ENCODE results near the gene CD48.

The CD48 gene

GRCh38 chr1:160711602-160712311, at the start of gene CD48:
CD48 (minus strand) TSS chr1:160711822; CDS start chr1:160711763, 59 bp downstream.
- DNase-seq: peak; percentile 79

- no peak for DNase-seq
Observed at GRCh38 chr1:160761046-160761445, 49.4 kb upstream of the CD48 start.

GRCh38 chr1:160759740-160760139, 48.1 kb upstream of the CD48 start:
- no peak for DNase-seq

- no peak for DNase-seq
Observed at GRCh38 chr1:160758521-160758920, 46.9 kb upstream of the CD48 start.

DNA sequence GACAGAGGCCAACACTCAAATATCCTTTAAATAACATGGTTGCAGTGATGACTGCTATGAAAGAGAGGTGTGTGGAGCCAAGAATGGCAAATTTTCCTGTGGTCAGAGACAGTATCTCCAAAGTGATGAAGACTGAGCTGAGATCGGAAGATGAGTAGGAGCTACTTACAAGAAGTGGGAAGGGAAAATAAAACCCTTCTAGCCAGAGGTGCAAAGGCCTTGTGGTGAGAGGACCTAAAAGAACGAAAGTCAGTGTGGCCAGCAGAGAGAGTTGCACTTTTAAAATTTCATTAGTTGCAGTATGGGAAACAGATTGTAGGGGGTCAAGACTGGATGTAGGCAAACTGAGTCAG, 45.2 kb upstream of the CD48 start:
- no peak for DNase-seq

DNA sequence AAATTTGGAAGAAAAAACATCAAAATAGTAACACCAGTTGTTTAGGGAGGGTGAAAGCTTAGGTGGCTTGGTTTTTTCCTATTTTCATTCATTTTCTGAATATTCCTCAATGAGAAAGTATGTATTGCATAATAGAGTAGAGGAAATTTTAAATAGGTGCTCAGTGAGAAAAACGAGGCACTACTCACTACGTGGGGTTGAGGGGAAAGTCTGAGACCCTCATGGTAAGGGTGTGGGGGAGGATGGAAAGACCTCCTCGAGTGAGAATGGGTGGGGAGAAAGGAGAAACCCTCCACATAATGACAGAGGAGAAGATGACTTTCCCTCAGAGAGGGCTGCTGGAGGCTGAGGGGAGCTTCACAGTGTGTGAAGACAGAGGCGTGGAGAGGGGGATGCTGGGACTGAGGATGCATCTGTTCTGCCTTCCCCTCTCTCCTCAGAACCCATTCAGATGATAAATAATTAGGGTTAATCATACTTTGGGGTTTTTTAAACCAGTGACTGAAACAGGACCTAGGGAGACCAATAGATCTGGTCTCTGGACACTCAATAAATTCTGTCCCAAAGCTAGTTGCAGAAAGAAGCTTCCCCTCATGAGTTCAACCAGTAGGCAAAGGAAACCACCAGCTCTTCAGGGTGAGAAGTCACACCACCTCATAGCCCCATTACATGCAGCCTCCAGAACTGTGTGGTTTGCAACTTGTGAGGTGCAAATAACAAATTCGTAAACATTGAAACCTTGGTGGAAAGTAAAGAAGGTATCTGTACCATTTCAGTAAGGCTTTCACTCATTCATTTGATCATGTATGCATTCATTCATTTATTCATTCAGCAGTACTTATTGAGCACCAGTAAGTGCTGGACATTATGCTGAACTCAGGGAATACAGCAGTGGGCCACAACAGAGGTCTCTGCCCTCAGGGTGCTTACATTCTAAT, 44.6 kb upstream of the CD48 start:
- DNase-seq: peak; percentile 75

DNA sequence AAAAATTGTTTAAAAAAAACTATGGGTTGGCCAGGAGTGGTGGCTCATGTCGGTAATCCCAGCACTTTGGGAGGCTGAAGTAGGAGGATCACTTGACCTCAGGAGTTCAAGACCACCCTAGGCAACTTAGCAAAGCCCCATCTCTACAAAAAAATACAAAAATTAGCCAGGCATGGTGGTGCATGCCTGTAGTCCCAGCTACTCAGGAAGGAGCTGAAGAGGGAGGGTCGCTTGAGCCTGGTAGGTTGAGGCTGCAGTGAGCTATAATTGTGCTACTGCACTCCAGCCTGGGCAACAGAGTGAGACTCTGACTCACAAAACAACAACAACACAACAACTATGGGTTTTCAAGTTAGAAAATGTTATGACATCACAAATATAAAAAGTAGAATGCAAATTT, 43.8 kb upstream of the CD48 start:
- DNase-seq: no peak

DNA sequence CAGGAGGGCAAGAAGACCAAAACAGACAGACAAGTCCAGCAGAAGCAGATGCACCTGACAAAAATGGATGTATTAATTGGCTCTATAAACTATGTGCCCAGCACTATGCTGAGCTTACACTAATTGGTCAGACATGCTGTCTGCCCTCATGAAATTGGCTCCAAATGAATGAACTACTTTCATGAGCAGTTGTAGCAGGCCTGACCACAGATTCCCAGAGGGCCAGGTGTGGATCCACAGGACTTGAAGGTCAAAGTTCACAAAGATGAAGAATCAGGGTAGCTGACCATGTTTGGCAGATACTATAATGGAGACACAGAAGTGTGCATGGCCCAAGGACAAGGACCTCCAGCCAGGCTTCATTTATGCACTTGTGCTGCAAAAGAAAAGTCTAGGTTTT, 42.0 kb upstream of the CD48 start:
- no peak for DNase-seq

- no peak for DNase-seq
Observed at GRCh38 chr1:160752924-160753323, 41.3 kb upstream of the CD48 start.

GRCh38 chr1:160752406-160752805, 40.8 kb upstream of the CD48 start:
- DNase-seq: no peak

GRCh38 chr1:160750608-160751007, 39.0 kb upstream of the CD48 start:
- no peak for DNase-seq

GRCh38 chr1:160748878-160749269, 37.3 kb upstream of the CD48 start:
- DNase-seq: no peak

DNA sequence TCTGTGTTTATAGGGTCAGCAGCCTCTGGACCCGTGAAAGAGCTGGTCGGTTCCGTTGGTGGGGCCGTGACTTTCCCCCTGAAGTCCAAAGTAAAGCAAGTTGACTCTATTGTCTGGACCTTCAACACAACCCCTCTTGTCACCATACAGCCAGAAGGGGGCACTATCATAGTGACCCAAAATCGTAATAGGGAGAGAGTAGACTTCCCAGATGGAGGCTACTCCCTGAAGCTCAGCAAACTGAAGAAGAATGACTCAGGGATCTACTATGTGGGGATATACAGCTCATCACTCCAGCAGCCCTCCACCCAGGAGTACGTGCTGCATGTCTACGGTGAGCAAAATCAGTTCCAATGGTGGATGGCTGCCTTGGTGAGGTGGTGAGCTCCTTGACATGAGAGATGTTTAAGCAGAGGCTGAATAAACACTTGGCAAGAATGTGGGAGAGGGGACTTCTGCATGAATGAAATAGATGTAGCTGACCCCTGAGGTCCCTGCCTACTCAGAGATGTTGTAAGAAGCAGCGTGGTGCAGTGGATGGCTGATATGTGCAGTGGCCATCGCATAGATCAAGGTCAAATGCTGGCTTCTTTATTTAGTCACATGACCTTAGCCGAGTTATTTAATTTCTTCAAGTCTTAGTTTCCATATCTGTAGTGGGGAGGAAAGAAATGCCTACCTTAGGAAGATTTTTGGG, 36.7 kb upstream of the CD48 start:
- no peak for DNase-seq

GRCh38 chr1:160747717-160748116, 36.1 kb upstream of the CD48 start:
- no peak for DNase-seq

GRCh38 chr1:160746836-160747500, 35.3 kb upstream of the CD48 start:
- no peak for DNase-seq

- no peak for DNase-seq
Observed at GRCh38 chr1:160745551-160745950, 33.9 kb upstream of the CD48 start.

DNA sequence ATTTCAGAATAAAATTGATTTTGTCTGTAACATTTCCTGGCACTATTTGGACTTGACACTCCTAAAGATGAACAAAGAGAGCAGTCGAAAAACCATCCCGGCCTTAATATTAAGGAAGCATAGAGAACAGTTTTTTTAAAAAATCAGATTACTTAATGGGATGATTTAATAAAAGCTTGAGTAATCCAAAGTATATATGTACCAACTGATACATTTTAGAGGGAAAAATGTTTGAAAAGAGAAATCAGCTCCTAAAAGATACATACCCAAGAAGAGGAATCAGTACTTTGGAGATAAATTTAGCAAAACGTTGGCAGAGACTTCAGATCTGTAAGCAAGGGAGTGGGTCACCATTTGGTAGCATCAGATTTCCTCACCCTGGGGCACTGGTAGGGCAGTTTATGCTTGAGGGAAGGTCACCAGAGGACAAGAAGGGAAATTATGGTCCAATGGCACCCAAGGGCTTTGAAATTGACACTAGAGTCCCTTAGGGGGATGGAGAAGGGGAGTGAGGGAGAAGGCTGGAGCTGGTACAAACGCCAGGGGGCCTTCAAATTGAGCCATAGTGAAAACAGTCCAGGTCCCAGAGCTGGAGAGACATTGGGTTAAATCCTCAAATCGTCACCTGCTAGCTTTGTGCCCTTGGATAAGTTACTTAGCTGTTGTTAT, 33.4 kb upstream of the CD48 start:
- no peak for DNase-seq

GRCh38 chr1:160744199-160744851, 32.7 kb upstream of the CD48 start:
- DNase-seq: no peak

GRCh38 chr1:160743266-160743665, 31.6 kb upstream of the CD48 start:
- DNase-seq: no peak

GRCh38 chr1:160742428-160743127, 31.0 kb upstream of the CD48 start:
- DNase-seq: no peak

- DNase-seq: no peak
Observed at GRCh38 chr1:160741612-160742348, 30.2 kb upstream of the CD48 start.

All from activated CD8-positive, alpha-beta memory T cell treated with anti-CD3 and anti-CD28 coated beads for 24 hours (primary cell).